Stimulated activated CD4-positive, alpha-beta T cell treated with anti-CD3 and anti-CD28 coated beads, Interleukin-2, amount 100 ng/mL, for 24 hours (primary cell): ENCODE data around the gene SRRM2.
A peak's percentile ranks its signal among the peaks of the same experiment; 100 is the strongest.

Experiments
- DNase-seq, 2 donors: peaks; one replicate each; pipeline ENCODE4 v3.0.0-alpha.2; 2020

SRRM2 gene

DNA sequence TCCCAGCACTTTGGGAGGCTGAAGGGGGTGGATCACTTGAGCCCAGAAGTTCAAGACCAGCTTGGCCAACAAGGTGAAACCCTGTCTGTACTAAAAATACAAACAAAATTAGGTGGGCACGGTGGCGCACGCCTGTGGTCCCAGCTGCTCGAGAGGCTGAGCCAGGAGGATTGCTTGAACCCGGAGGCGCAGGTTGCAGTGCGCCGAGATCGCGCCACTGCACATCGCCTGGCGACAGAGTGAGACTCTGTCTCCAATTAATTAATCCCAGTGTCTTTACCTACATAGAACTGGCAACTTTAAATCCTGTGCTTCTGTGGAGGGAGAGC is 26.2 kb downstream of the SRRM2 start:
- DNase-seq = no peak

GRCh38 chr16:2779151-2779920 is 26.9 kb downstream of the SRRM2 start:
- DNase-seq = no peak

- DNase-seq = no peak
Measured at GRCh38 chr16:2779978-2780898, 27.8 kb downstream of the SRRM2 start.

DNA sequence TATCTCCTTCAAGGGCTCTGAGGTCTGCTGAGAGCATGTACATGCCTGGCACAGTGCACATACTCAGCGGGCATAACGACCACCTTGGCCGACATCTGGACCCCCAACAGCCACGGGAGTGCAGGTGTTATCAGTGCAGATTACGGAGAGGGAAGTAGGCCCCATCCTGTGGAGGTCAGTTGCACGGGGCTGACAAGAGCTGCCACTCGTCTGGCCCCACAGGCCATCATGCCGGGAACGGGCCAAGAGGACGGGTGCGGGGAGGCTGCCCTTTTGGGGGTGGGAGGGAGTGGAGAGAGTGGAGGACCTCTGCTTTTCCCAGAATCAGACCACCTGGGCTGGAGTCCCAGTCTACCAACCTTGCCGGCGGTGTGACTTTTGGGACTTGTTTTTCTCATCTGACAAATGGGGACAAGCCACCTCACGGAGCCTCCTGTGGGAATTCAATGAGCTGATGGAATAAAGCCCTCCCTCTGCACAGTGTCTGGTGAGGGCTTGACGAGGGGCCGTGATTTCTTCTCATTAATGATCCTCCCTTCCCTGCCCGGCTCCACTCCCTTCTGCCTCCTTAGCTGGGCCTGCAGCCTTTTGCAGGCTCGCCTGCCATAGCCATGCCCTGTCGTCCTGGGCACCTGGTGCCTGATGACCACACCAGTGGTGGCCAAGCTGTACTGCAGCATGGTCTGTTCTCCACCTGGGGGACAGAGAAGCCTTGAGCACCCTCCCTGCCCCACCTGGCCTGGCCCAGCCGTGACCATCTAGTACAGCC is 30.3 kb downstream of the SRRM2 start:
- no peak for DNase-seq

DNA sequence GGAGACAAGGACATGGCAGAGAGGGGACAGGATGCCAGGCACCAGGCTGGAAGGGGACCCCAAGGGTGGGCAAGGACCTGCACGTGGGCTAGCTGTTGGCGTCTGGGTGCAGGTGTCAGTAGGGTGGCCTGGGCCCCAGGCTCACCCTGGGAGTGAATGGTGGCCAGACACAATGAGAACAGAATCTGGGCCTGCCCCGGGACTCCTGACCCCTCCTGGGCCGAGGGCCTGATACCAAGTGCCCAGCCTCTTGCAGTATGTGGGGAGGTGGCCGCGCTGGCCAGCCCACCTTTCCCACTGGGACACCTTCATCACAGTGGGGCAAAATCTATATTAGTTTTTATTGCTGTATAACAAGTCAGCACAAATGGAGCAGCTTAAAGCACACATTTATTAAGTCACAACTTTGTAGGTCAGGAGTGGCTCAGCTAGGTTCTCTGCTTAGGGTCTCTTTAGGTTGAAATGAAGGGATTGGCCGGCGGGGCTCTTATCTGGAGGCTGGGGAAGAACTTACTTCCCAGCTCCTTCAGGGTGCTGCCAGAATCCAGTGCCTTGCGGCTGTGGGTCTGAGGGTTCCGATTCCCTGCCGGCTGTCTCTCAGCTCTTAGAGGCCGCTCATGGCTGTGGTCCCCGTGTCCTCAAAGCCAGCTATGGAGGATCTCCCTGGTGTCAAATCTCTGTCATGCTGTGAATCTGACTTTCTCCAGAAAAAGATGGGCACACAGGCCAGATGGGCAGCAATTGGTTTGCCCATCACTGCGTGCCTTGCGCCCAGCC is 31.3 kb downstream of the SRRM2 start:
- no peak for DNase-seq

- no peak for DNase-seq
Measured at GRCh38 chr16:2784358-2785100, 32.1 kb downstream of the SRRM2 start.

- DNase-seq = peak; percentile 41 to 55
Measured at GRCh38 chr16:2785101-2785991, 32.9 kb downstream of the SRRM2 start.

GRCh38 chr16:2786061-2786825 is 33.8 kb downstream of the SRRM2 start:
- no peak for DNase-seq

DNA sequence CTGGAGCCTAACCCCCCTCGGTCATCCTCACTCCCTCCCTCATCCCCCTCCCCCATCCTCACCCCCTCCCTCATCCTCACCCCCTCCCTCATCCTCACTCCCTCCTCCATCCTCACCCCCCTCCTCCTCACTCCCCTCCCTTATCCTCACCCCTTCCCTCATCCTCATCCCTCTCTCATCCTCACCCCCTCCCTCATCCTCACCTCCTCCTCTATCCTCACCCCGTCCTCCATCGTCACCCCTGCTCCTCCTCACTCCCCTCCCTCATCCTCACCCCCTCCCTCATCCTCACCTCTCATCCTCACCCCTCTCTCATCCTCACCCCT is 34.4 kb downstream of the SRRM2 start:
- no peak for DNase-seq

GRCh38 chr16:2787406-2787805 is 35.0 kb downstream of the SRRM2 start, which contains the start of gene PRSS33:
TSS of gene PRSS33 (minus strand) at chr16:2787560. CDS start at chr16:2786547, 1,013 bp downstream.
- DNase-seq = no peak

DNA sequence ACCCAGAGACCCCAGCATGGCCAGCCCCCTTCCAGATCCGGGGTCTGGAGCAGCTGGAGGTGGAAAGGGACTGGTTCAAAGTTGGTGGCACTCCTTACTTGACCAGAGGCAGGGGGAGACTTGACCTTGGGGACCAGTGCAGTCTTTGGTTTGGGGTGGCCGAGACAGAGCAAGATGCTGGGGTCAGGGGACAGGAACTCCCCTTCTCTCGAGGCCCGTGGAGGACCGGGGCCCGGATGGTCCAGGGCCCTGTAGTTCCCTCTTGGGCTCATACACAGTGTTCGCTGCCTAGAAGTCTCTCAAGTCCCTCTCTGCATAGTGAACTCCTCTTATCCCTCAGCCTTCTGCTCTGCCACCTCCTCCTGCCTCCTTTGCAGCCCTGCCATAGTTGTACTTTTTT is 35.5 kb downstream of the SRRM2 start:
- no peak for DNase-seq

GRCh38 chr16:2790631-2791030 is 38.2 kb downstream of the SRRM2 start:
- no peak for DNase-seq

GRCh38 chr16:2791174-2791573 is 38.7 kb downstream of the SRRM2 start:
- DNase-seq = no peak

DNA sequence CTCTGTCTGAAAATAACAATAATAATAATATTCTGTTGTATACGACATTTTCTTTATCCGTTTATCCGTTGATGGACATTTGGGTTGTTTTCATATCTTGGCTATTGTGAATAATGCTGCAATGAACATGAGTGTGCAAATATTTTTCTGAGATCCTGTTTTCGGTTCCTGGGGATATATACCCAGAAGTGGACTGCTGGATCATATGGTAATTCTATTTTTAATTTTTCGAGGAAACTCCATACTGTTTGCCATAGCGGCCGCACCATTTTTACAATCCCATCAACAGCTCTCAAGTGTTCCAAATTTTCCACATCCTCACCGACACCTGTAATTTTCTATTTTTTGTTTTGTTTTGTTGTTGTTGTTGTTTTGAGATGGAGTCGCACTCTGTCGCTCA is 40.5 kb downstream of the SRRM2 start:
- no peak for DNase-seq

DNA sequence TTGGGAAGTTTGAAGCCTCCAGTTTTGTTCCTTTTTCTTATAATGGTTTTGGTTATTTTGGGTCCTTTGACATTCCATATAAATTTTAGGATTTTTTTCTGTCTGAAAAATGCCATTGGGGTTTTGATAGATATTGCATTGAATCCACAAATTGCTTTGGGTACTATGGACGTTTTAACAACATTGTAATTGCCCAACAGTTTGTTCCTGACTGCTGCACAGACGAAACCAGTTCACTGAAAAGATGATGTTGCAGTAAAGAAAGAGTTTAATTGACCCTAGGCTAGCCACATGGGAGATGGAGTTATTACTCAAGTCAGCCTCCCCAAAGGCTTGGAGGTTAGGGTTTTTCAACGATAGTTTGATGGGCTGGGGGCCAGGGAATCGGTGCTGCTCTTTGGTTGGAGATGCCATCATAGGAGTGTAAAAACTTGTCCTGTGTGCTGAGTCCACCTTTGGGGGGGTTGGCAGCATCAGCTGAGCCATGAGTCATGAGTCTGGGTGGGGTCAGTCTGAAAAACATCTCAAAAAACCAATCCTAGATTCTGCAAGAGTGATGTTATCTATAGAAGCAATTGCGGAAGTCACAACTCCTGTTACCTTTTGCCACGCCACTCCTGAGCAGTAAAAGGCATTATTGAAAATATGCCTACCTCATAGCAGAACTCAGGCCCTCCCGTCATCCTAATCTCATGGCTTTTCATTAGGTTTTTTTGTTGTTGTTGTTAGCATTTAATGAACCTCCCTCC is 43.1 kb downstream of the SRRM2 start:
- no peak for DNase-seq

- DNase-seq = no peak
Measured at GRCh38 chr16:2798723-2799204, 46.3 kb downstream of the SRRM2 start.

DNA sequence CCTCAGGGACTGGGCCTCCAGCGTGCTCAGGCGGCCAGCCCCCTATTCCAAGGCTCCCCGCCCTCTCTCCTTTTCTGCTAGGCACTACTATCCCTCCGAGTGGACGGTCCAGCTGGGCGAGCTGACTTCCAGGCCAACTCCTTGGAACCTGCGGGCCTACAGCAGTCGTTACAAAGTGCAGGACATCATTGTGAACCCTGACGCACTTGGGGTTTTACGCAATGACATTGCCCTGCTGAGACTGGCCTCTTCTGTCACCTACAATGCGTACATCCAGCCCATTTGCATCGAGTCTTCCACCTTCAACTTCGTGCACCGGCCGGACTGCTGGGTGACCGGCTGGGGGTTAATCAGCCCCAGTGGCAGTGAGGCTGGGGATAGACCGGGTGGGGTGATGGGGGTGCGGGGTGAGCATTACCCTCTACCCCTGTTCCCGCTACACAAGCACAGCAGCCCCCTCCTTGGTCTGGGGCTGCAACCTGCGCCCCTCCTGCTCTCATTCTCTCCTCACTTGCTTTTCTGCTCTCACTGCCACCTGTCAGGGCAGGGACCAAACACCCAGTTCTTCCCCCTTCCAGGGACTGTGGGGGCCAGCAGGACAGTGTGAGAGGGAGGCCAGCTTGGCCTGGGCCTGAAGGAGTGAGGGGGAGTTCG is 46.9 kb downstream of the SRRM2 start:
- no peak for DNase-seq

GRCh38 chr16:2799859-2800226 is 47.4 kb downstream of the SRRM2 start:
- no peak for DNase-seq
